ENCODE data around the gene NADK.
"Not testable (repeated sequence)": the region's sequence is repeated elsewhere in the genome, so short reads cannot be mapped to it uniquely, and the experiment has no call there.

The NADK gene

GRCh38 chr1:1753607-1754005 lies 24.7 kb downstream of the NADK start:
- Histone ChIP-seq H3K36me3 (ENCODE audit: insufficient read depth, low read length) (peaks cover 56% of the 10 kb centered on the region), H3K4me3 (ENCODE audit: low read depth in 1 of 2, low read length in 2 of 2) (no peak overlapping the region), H3K9me3 (ENCODE audit: insufficient read depth, low read length, severe bottlenecking) (no peaks in the 10 kb centered on the region), H3K9ac (ENCODE audit: low read depth, low read length) (no peak overlapping the region), H3K4me1 (ENCODE audit: insufficient read depth, low read length) (no peaks in the 10 kb centered on the region), H3K4me2 (ENCODE audit: insufficient read depth, low read length) (no peak overlapping the region), H3K79me2 (ENCODE audit: insufficient read depth, low read length) (peaks cover 6% of the 10 kb centered on the region; the same call in 1 of the 2 replicates), H3K27ac (ENCODE audit: low read length) (no peak overlapping the region), H2AFZ (ENCODE audit: low read depth, low read length) (no peak overlapping the region), H4K20me1 (ENCODE audit: insufficient read depth, low read length) (peaks cover 19% of the 10 kb centered on the region), H3K27me3 (ENCODE audit: insufficient read depth, low read length, poor library complexity) (no peaks in the 10 kb centered on the region)
- DNase-seq (no peak), ATAC-seq (ENCODE audit: insufficient read depth, low read depth) (no peak)
- TF ChIP-seq CTCF (IDR thresholded peaks at IDR 0.05; ENCODE audit: borderline replicate concordance, extremely low read depth, low read length, poor library complexity, severe bottlenecking) = no peak
- TF ChIP-seq EZH2 (IDR thresholded peaks at IDR 0.05; ENCODE audit: borderline replicate concordance, low read depth, low read length, severe bottlenecking) = no peak

- no peak overlapping the region for H3K4me3 ChIP-seq (ENCODE audit: low read depth in 1 of 2, low read length in 2 of 2)
- H2AFZ ChIP-seq (ENCODE audit: low read depth, low read length) = no peak overlapping the region
- DNase-seq = no peak
- H3K27me3 ChIP-seq (ENCODE audit: insufficient read depth, low read length, poor library complexity) = no peaks in the 10 kb centered on the region
- H3K9me3 ChIP-seq (ENCODE audit: insufficient read depth, low read length, severe bottlenecking) = no peaks in the 10 kb centered on the region
- peaks cover 12% of the 10 kb centered on the region for H4K20me1 ChIP-seq (ENCODE audit: insufficient read depth, low read length)
- H3K79me2 ChIP-seq (ENCODE audit: insufficient read depth, low read length) = no peaks in the 10 kb centered on the region
- no peak overlapping the region for H3K9ac ChIP-seq (ENCODE audit: low read depth, low read length)
- TF ChIP-seq CTCF (IDR thresholded peaks at IDR 0.05; ENCODE audit: borderline replicate concordance, extremely low read depth, low read length, poor library complexity, severe bottlenecking) (no peak), EZH2 (IDR thresholded peaks at IDR 0.05; ENCODE audit: borderline replicate concordance, low read depth, low read length, severe bottlenecking) (no peak)
- H3K4me2 ChIP-seq (ENCODE audit: insufficient read depth, low read length) = no peak overlapping the region
- no peak for ATAC-seq (ENCODE audit: insufficient read depth, low read depth)
- H3K4me1 ChIP-seq (ENCODE audit: insufficient read depth, low read length) = no peaks in the 10 kb centered on the region
- peaks cover 49% of the 10 kb centered on the region for H3K36me3 ChIP-seq (ENCODE audit: insufficient read depth, low read length)
- no peak overlapping the region for H3K27ac ChIP-seq (ENCODE audit: low read length)
Measured at GRCh38 chr1:1752636-1753606, 25.3 kb downstream of the NADK start.

- H3K27me3 ChIP-seq (ENCODE audit: insufficient read depth, low read length, poor library complexity) = no peaks in the 10 kb centered on the region
- H4K20me1 ChIP-seq (ENCODE audit: insufficient read depth, low read length) = 0 out of 2 replicates have a peak, but pooled peaks cover 5% of the 10 kb centered on the region
- H3K79me2 ChIP-seq (ENCODE audit: insufficient read depth, low read length) = no peaks in the 10 kb centered on the region
- H3K9ac ChIP-seq (ENCODE audit: low read depth, low read length) = no peak overlapping the region
- H3K36me3 ChIP-seq (ENCODE audit: insufficient read depth, low read length) = peaks cover 45% of the 10 kb centered on the region
- DNase-seq (no peak), ATAC-seq (ENCODE audit: insufficient read depth, low read depth) (no peak)
- H3K9me3 ChIP-seq (ENCODE audit: insufficient read depth, low read length, severe bottlenecking) = no peaks in the 10 kb centered on the region
- no peak overlapping the region for H3K27ac ChIP-seq (ENCODE audit: low read length)
- H3K4me2 ChIP-seq (ENCODE audit: insufficient read depth, low read length) = no peak overlapping the region
- H2AFZ ChIP-seq (ENCODE audit: low read depth, low read length) = no peak overlapping the region
- no peaks in the 10 kb centered on the region for H3K4me1 ChIP-seq (ENCODE audit: insufficient read depth, low read length)
- no peak overlapping the region for H3K4me3 ChIP-seq (ENCODE audit: low read depth in 1 of 2, low read length in 2 of 2)
- TF ChIP-seq EZH2 (IDR thresholded peaks at IDR 0.05; ENCODE audit: borderline replicate concordance, low read depth, low read length, severe bottlenecking) (no peak), CTCF (IDR thresholded peaks at IDR 0.05; ENCODE audit: borderline replicate concordance, extremely low read depth, low read length, poor library complexity, severe bottlenecking) (no peak)
Measured at GRCh38 chr1:1752190-1752589, 26.1 kb downstream of the NADK start.

GRCh38 chr1:1749941-1750340 lies 28.3 kb downstream of the NADK start:
- DNase-seq; H4K20me1 ChIP-seq (ENCODE audit: insufficient read depth, low read length); H2AFZ ChIP-seq (ENCODE audit: low read depth, low read length); H3K27me3 ChIP-seq (ENCODE audit: insufficient read depth, low read length, poor library complexity); H3K4me2 ChIP-seq (ENCODE audit: insufficient read depth, low read length); ATAC-seq (ENCODE audit: insufficient read depth, low read depth); H3K9ac ChIP-seq (ENCODE audit: low read depth, low read length); H3K27ac ChIP-seq (ENCODE audit: low read length); H3K4me1 ChIP-seq (ENCODE audit: insufficient read depth, low read length); H3K79me2 ChIP-seq (ENCODE audit: insufficient read depth, low read length); H3K4me3 ChIP-seq (ENCODE audit: low read depth in 1 of 2, low read length in 2 of 2); H3K9me3 ChIP-seq (ENCODE audit: insufficient read depth, low read length, severe bottlenecking): not testable (repeated sequence)
- peaks cover 25% of the 10 kb centered on the region for H3K36me3 ChIP-seq (ENCODE audit: insufficient read depth, low read length)

All from DND-41 (cell line).